ENCODE data around the gene ECT2L.
"Not testable (repeated sequence)": the region's sequence is repeated elsewhere in the genome, so short reads cannot be mapped to it uniquely, and the experiment has no call there.

Gene ECT2L

GRCh38 chr6:138865480-138866109 is 69.7 kb downstream of the ECT2L start:
- no peak for DNase-seq

GRCh38 chr6:138868181-138868580 is 72.3 kb downstream of the ECT2L start:
- no peak for DNase-seq

GRCh38 chr6:138869398-138869797 is 73.5 kb downstream of the ECT2L start:
- no peak for DNase-seq

- no peak for DNase-seq
Measured at GRCh38 chr6:138873191-138873590, 77.3 kb downstream of the ECT2L start.

GRCh38 chr6:138882369-138883017 is 86.6 kb downstream of the ECT2L start:
- DNase-seq, result no peak

GRCh38 chr6:138885156-138885819 is 89.4 kb downstream of the ECT2L start:
- DNase-seq, result no peak

GRCh38 chr6:138891255-138891986 is 95.5 kb downstream of the ECT2L start:
- DNase-seq, result no peak

- no peak for DNase-seq
Measured at GRCh38 chr6:138896104-138896756, 100.3 kb downstream of the ECT2L start.

- DNase-seq, result no peak
Measured at GRCh38 chr6:138897031-138897430, 101.1 kb downstream of the ECT2L start.

- no peak for DNase-seq
Measured at GRCh38 chr6:138907167-138907566, 111.3 kb downstream of the ECT2L start.

GRCh38 chr6:138909511-138909910 is 113.6 kb downstream of the ECT2L start:
- no peak for DNase-seq

GRCh38 chr6:138909975-138910374 is 114.1 kb downstream of the ECT2L start:
- no peak for DNase-seq

- no peak for DNase-seq
Measured at GRCh38 chr6:138912308-138912707, 116.4 kb downstream of the ECT2L start.

- DNase-seq, result no peak
Measured at GRCh38 chr6:138914701-138915100, 118.8 kb downstream of the ECT2L start.

GRCh38 chr6:138920906-138921305 is 125.0 kb downstream of the ECT2L start:
- DNase-seq, result no peak

GRCh38 chr6:138923561-138923960 is 127.7 kb downstream of the ECT2L start:
- no peak for DNase-seq

GRCh38 chr6:138925806-138926205 is 129.9 kb downstream of the ECT2L start:
- DNase-seq, result no peak

- no peak for DNase-seq
Measured at GRCh38 chr6:138926579-138926978, 130.7 kb downstream of the ECT2L start.

- DNase-seq, result no peak
Measured at GRCh38 chr6:138931660-138932059, 135.8 kb downstream of the ECT2L start.

GRCh38 chr6:138936873-138937272 is 141.0 kb downstream of the ECT2L start:
- DNase-seq, result not testable (repeated sequence)

GRCh38 chr6:138943089-138943625 is 147.3 kb downstream of the ECT2L start:
- no peak for DNase-seq

- DNase-seq, result no peak
Measured at GRCh38 chr6:138944412-138944811, 148.5 kb downstream of the ECT2L start.

GRCh38 chr6:138945354-138945753 is 149.5 kb downstream of the ECT2L start:
- DNase-seq, result no peak

All from NCI-H187 (cell line).